NCI-H2107 (cell line): Measurements from ENCODE around the gene STOX2.

Source experiments
- DNase-seq: peaks from one replicate; lab custom pipeline; 2025; lab: John Stamatoyannopoulos, UW

Gene STOX2

DNA sequence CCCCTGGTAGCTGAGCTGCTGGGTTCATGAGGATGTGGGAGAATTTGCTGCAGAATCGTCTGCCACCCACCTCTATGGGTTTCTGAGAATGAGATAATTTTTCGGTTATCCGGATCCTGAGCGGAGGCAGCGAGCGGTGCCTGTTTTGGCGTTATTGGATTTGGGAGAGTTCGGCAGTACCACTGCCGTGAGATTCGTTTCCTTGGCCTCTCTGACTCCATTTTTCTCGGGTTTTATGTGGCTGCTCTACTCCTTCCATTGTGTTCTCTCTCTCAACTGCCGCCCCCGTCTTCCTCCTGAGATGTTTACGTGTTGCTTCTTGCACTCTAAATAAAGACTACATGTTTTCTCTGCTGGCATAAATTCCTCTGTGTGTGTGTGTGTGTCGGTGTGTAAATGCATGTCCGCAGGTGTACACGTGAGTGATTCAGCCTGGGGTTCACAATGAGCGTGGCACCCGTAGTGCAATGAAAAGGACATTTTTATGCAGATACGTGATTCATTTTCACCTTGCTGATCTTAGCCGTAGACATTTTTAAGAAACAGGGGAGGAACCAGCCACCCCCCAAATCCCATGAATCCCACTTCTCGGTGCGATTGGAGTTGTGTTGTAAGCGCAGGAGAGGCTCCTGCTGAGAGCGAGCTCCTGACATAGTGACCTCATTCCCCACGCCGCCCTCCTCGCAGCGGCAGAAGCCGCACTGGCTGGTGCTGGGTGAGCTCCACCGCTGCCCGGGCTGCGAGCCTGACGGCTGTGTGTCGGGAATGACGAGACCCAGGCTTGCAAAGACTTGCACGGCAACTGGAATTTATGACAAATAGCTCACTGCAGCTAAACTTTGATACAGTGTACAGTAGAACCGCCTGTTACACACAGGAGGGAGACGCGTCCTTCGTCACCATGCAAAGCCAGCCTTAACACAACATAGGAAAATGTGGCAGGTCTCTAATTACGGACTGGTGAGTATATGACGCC, 82.2 kb downstream of the STOX2 start:
- peak; percentile 48 for DNase-seq

- DNase-seq, result peak; percentile 1
These were observed 82.9 kb downstream of the STOX2 start for GRCh38 chr4:183987987-183988392.

GRCh38 chr4:183988874-183989273, 83.8 kb downstream of the STOX2 start:
- no peak for DNase-seq

GRCh38 chr4:183989461-183989860, 84.4 kb downstream of the STOX2 start:
- no peak for DNase-seq

- DNase-seq, result no peak
These were observed 84.8 kb downstream of the STOX2 start for GRCh38 chr4:183989931-183990330.

- no peak for DNase-seq
These were observed 88.6 kb downstream of the STOX2 start for GRCh38 chr4:183993676-183994075.

GRCh38 chr4:183995570-183995969, 90.5 kb downstream of the STOX2 start:
- no peak for DNase-seq

DNA sequence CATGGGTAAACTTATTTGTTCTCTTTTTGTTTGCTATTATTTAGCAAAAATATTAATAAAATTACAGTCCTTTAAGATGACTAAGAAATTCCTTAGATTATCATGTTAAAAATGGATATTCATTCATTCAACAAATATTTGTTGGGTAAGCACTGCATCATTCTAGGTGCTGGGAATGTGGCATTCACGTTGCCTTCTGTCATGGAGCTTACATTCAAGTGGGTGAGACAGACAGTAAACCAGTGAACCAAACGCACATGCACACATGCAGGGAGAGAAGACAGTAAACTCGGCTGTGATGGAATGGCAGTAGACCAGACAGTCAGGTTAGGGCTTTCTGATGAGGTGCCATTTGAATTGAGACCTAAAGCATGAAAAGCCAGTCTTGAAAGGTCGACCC, 91.8 kb downstream of the STOX2 start:
- DNase-seq, result no peak

GRCh38 chr4:183999435-183999834, 94.3 kb downstream of the STOX2 start:
- no peak for DNase-seq

DNA sequence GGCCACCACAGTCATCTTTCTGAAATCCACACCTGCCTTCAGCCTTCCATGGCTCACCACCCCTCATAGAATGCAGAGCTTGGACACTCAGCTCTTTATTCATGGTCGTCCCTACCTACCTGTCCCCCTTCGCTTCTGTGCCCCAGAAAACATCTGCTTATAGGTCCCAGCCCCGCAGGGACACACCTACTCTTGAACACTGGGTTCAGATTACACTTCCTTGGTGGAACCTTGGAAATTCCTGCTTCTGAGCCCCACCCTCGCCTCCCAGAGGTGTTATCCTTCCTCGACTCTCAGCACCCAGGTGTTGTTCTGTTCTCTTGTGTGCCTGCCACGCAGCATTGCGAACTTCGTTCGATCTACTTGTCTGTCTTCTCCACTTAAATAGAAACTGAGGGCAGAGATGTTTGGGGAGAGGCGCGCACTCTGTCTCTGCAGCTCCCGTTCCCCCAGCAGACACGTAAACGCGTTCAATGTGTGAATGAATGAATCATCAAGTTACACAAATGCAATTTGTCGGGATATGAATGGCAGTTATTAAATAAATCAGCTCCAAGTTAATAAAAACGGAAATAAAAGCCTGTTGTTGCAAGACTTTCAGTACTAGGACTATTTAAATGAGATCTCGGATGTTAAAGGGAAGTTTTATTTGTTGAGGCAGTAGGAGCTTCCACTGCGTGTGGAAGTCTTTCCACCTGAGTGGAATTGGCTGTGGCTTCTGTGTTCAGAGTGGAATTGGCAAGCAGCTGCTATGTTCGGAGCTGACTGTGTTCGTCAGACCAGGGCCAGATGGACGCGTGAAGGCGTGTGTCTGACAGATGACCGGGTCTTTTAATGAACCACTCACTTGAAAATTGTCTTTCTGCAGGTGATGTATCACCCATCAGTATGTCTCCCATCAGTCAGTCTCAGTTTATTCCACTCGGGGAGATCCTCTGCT, 95.6 kb downstream of the STOX2 start:
- no peak for DNase-seq

DNA sequence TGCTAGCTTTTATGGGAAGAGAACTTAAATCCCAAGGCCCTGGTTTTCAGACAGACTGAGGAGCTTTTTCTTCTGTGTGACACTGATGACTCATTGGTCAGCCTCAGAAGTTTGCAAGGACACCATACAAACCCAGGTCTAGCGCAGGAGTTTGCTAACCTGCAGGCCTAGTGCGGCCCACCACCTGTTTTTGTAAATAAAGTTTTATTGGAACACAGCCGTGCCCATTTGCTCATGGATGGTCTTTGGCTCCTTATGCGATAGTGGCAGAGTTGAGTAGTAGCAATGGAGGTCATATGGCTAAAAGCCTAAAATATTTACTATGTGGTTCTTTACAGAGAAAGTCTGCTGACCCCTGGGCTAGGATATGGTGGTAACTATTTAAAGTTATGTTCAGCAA, 98.3 kb downstream of the STOX2 start:
- no peak for DNase-seq

GRCh38 chr4:184007891-184008290, 102.8 kb downstream of the STOX2 start:
- no peak for DNase-seq

GRCh38 chr4:184010696-184011095, 105.6 kb downstream of the STOX2 start:
- no peak for DNase-seq

DNA sequence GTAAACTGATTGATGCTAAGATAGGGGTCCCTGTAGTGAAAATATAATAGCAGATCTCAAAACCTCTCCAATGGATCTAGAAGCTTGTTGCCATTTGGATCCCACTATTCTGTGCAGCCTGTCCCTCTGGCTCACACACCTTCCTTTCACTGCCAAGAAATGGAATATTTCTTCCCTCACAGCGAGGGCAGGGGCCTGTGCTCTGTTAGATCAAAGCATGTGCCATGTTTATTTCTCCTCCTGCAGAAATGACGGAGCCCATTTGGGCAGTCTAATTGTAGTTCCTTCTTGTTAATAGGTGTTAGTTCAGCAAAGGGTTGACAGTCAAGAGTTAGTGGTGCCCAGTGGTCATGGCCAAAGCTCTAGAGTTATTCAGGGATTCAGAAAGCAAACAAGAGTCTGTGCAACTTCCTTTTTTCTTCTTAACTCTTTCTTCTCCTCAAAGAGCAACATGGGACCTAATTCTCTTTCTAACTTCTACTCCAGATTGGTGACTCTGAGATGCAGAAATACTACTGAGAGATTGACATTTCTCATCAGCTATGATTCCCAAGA, 106.8 kb downstream of the STOX2 start:
- no peak for DNase-seq

DNA sequence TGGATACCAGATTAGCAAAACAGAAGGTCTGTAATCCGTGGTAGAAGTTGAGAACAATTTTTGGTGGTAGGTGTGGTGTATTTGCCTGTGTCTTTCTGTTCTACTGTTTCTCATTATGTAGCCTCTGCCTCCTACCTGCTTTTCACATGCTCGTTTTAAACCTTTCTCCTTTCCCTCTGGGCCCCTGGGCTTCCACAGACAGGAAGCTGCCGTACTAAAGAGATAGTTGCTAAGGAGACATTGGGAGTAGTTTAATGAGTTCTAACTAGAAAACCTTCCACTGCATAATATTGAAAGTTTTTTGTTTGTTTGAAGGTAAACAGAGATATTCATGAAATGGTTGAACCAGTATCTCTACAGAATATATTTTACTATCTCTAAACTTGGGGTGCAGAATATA, 107.8 kb downstream of the STOX2 start:
- DNase-seq, result no peak

GRCh38 chr4:184014301-184014700, 109.2 kb downstream of the STOX2 start:
- no peak for DNase-seq

- no peak for DNase-seq
These were observed 111.9 kb downstream of the STOX2 start for GRCh38 chr4:184016759-184017668.

GRCh38 chr4:184019076-184019475, 114.0 kb downstream of the STOX2 start:
- no peak for DNase-seq

DNA sequence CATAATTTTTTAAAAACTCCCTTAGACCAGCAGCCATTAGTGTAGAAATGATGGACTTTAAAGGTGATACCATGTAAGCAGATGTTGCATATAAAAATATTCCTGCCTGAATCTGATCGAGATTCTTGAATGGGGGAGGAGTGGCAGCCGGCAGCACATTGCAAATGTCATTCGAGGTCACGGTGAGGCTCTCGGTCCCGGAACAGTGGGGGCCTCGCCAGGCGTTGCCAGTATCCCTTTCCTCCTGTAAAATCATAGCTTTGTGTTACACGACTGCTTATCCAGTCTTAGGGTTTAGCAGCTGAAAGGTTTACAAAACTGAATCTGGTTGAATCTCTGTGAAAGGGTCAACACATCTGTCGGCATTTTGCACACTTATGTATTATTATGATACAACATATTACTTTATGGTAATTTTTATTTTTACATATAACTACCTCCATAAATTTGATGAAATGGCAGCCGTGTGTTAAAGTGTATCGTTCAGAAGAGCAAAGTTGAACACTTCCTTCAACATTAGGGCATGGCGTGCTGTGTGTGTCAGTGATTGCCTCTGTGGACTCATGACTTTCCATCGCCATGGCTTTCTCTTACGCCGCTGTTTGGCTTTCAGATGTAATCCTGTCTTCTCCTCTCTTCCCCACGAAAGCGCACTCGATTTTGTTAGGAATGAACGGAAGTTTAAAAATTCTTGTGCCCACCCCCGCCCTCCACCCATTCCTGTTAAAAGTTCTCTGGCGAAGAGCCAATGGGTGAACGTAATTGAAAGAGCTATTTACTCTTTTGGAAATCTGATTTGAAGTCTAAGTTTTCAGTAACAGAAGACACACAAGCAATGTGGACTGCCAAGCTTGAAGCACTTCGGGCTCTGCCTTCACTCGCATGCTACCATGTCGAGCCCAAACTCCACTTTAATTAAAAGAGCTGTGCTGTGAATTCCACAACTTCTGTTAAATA, 114.8 kb downstream of the STOX2 start:
- DNase-seq, result no peak

DNA sequence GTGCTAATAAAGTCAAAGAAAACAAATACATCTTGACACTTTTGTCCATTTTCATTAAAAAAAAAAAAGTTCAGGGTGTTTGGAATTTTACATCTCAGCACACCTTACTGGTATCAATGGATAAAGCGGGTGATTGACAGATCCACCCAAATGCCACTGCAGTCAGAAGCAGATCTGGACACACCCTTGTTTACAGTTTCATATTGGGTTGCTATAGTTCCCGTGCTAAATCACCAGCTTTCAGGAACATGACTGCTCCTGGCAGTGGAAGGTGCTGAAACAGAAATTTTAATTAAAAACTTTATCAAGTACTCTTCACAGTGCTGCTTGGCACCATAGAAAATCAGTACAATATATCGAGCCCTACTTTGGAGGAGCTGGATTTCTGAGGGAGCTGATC, 116.3 kb downstream of the STOX2 start:
- no peak for DNase-seq
